Stomach (tissue), 19 donors: ENCODE results near the gene PKD2L2. TPM values are rescaled to one million over a fixed set of nuclear protein-coding genes. Genes with fewer than 3 reads are reported as not detected.

Source experiments
- DNase-seq, 2 donors: peaks; one replicate each; pipeline versions ENCODE4 v3.0.0 to v3.0.0-alpha.2; 2013 to 2019
- H3K27ac ChIP-seq, 5 donors: fragments of 200-600 bp in 4 of 5; sonication (generic) in 4 of 5; one replicate each; pipeline ENCODE4 v1.5.1; 2013 to 2019; ENCODE audit warnings: mild to moderate bottlenecking in 1 of 5, moderate library complexity in 1 of 5
- H3K27me3 ChIP-seq, 3 donors: fragments of 200-600 bp; sonication (generic); one replicate each; pipeline ENCODE4 v1.5.1; 2017 to 2019; ENCODE audit warnings: mixed run types in 1 of 3
- H3K36me3 ChIP-seq, 4 donors: fragments of 200-600 bp; sonication (generic); 1 replicate in 3 of 4; 2 replicates in 1 of 4; pipeline ENCODE4 v1.5.1; 2016 to 2019
- H3K4me1 ChIP-seq, 4 donors: fragments of 200-600 bp; sonication (generic); one replicate each; pipeline ENCODE4 v1.5.1; 2016 to 2019
- H3K4me3 ChIP-seq, 4 donors: fragments of 200-600 bp; sonication (generic) in 3 of 4; one replicate each; pipeline ENCODE4 v1.5.1; 2016 to 2019; ENCODE audit warnings: mild to moderate bottlenecking in 1 of 4
- H3K9me3 ChIP-seq, 4 donors: fragments of 200-600 bp; sonication (generic); one replicate each; pipeline ENCODE4 v1.5.1; 2016 to 2019
- EP300 ChIP-seq: sonication (generic); formaldehyde crosslinking; IDR thresholded peaks from one replicate; pipeline ENCODE4 v1.6.1; 2017; ENCODE audit warnings: antibody characterized with exemption
- POLR2A ChIP-seq, 4 donors: fragments of 450-650 bp; IDR thresholded peaks; one replicate each; pipeline ENCODE4 v1.6.1; 2016; ENCODE audit warnings: antibody characterized with exemption in 4 of 4, control low read depth in 2 of 4, mild to moderate bottlenecking in 1 of 4, moderate library complexity in 1 of 4
- POLR2AphosphoS5 ChIP-seq, 3 donors: sonication (generic); formaldehyde crosslinking; IDR thresholded peaks; one replicate each; pipeline ENCODE4 v1.6.1; 2016; ENCODE audit warnings: antibody characterized with exemption in 3 of 3
- WGBS, 5 donors: extraction: QIAGEN DNeasy Blood & Tissue Kit in 3 of 5; methylation state at CpG; one replicate each; pipeline versions ENCODE4 v1.1.5 to v1.1.7; 2013 to 2018; 5-methylcytosine and 5-hydroxymethylcytosine counted together
- intact Hi-C: fragments of 100-400 bp; cut with DNase I; formaldehyde crosslinking; loops from one replicate; pipeline ENCODE4 v1.15.1; 2023; ENCODE audit warnings: low total_unique reads
- long read RNA-seq, 10 donors: transcript quantifications; one replicate each; lab custom pipeline, GENCODE V29; 2026
- polyA plus RNA-seq, 3 donors: library from polyadenylated mRNA; stranded (reverse); fragments of 200-250 nt; gene quantifications; one replicate each; pipeline ENCODE4 v1.2.3, GENCODE V29; 2013
- total RNA-seq, 5 donors: library from RNA; depleted of rRNA; stranded (reverse); fragments of >200 nt; gene quantifications; one replicate each; pipeline versions ENCODE4 v1.1.0 to v1.2.3, GENCODE V29; 2014 to 2016
- TF ChIP-seq, protein P1 (sequence below), 7 experiments: fragments of 450-650 bp in 4 of 7; fragments of 200-600 bp in 3 of 7; sonication (generic) in 3 of 7; IDR thresholded peaks; one replicate each; pipeline ENCODE4 v1.5.1; 2016 to 2019; ENCODE audit warnings: antibody characterized with exemption in 7 of 7, control low read depth in 2 of 7, mild to moderate bottlenecking in 1 of 7
- donor health status: healthy with polysubstance abuse.
- donor health status: Bipolar disorder and iron deficiency.
- donor health status: healthy.

Gene PKD2L2
- total RNA-seq = not detected
- not detected for polyA plus RNA-seq
- long read RNA-seq, donor 1 = 0 reads
- long read RNA-seq, donor 2 = 0 reads
- long read RNA-seq, donor 3 = 0 reads
- long read RNA-seq, donor 4 = 0 reads
- long read RNA-seq, donor 5 = 0 reads
- long read RNA-seq, donor 6 = 0 reads
- long read RNA-seq, donor 7 = 0 reads
- long read RNA-seq, donor 8, partial matches to known transcripts = 11 of 11 reads
- long read RNA-seq, donor 8, other reads (novel, unspliced or antisense) = 0 of 11 reads
- long read RNA-seq, donor 9 = 0 reads
- long read RNA-seq, donor 10 = 0 reads

DNA sequence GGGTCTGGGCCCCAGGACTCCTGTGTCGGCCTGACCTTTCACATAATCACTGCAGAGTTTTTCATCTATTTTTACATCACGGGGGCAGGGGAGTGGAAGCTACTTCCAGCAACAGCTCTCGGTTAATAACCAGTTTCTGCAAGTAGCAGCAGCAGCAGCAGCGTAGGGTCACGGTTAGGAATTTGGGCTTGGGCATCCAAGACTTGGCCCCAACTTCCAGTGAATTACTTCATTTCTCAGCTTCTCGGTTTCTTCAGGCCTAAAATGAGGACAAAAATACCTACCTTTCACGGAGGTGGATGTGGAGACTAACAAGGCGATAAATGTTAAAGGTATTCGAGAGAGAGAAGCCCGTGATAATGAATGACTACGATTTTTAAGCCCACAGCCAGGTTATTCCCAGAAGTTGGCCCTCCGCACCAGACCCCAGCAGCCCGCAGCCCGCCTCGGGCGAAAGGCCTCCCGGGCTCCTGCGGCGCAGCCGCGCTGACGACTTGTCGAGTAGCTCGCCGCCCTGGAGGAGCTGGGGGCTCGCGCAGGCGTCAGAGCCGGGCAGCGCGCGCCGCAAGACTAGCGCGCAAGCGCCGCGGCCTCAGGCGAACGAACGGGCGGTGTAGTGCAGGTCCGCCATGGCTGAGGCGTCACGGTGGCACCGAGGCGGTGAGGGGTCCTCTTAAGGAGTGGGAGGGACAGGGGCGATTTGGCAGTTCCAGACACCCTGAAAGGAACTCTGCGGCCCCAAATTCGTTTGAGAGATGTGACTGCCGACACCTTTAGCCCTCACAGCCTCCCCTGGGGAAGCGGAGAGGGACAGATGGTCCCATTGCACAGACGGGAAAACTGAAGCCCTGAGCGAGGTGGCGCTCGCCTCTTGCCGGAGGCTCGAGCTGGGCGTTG is at the start of gene PKD2L2:
PKD2L2 (plus strand) TSS at position 595 of the 897 bp plus-strand sequence; CDS start at position 630, 35 bp downstream.
- Histone ChIP-seq H3K27ac (peak within 1 kb of the TSS; percentile 74 to 80 (median 75)), H3K27me3 (peaks cover 0 to 6% (median 4%) of the 10 kb centered on the region in 3 donors), H3K4me3 (peak within 1 kb of the TSS; percentile 44 to 50 (median 47)), H3K36me3 (no peaks in the 10 kb centered on the region), H3K9me3 (no peaks in the 10 kb centered on the region), H3K4me1 (peaks cover 4 to 20% (median 8%) of the 10 kb centered on the region in 4 donors)
- no peak for TF ChIP-seq POLR2A (IDR thresholded peaks at IDR 0.05)
- TF ChIP-seq POLR2AphosphoS5 (IDR thresholded peaks at IDR 0.05) = peak; percentile 43 to 67 (median 47)
- 14 to 28% (median 18%) methylated on average over 33 to 59 of the region's 59 CpGs for WGBS, 5 donors
- intact Hi-C loops = no loop called here
- DNase-seq = peak; percentile 80 to 96

DNA sequence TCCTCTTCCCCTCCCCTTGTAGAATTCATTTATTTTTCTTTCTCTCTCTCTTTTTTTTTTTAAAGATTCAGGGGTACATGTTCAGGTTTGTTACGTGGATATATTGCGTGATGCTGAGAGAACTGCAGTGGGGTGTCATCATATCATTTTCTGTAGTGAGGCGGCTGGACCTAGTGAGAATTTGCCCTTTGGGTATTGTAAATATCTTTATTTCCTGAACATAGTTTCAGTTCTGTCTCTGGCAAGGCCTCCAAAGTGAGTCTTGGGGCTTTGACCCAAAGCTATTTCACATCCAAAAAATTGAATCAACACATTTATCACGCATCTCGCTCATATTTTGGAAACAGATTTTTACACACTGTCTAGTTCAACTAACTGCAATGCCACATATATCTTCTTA is 47.0 kb upstream of the PKD2L2 start:
- H3K36me3 ChIP-seq = no peaks in the 10 kb centered on the region
- WGBS, 5 donors = 85 to 96% (median 90%) methylated on average over 5 of the region's 5 CpGs
- H3K27me3 ChIP-seq = no peaks in the 10 kb centered on the region
- H3K27ac ChIP-seq = no peak overlapping the region
- no peak overlapping the region for H3K4me3 ChIP-seq
- H3K9me3 ChIP-seq = no peaks in the 10 kb centered on the region
- intact Hi-C loops = no loop called here
- TF ChIP-seq POLR2A (IDR thresholded peaks at IDR 0.05) = no peak
- TF ChIP-seq, protein P1, sequence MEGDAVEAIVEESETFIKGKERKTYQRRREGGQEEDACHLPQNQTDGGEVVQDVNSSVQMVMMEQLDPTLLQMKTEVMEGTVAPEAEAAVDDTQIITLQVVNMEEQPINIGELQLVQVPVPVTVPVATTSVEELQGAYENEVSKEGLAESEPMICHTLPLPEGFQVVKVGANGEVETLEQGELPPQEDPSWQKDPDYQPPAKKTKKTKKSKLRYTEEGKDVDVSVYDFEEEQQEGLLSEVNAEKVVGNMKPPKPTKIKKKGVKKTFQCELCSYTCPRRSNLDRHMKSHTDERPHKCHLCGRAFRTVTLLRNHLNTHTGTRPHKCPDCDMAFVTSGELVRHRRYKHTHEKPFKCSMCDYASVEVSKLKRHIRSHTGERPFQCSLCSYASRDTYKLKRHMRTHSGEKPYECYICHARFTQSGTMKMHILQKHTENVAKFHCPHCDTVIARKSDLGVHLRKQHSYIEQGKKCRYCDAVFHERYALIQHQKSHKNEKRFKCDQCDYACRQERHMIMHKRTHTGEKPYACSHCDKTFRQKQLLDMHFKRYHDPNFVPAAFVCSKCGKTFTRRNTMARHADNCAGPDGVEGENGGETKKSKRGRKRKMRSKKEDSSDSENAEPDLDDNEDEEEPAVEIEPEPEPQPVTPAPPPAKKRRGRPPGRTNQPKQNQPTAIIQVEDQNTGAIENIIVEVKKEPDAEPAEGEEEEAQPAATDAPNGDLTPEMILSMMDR (IDR thresholded peaks at IDR 0.05) = no peak
- TF ChIP-seq POLR2AphosphoS5 (IDR thresholded peaks at IDR 0.05) = no peak
- peaks cover 4 to 7% (median 5%) of the 10 kb centered on the region in 4 donors for H3K4me1 ChIP-seq
- DNase-seq = no peak

DNA sequence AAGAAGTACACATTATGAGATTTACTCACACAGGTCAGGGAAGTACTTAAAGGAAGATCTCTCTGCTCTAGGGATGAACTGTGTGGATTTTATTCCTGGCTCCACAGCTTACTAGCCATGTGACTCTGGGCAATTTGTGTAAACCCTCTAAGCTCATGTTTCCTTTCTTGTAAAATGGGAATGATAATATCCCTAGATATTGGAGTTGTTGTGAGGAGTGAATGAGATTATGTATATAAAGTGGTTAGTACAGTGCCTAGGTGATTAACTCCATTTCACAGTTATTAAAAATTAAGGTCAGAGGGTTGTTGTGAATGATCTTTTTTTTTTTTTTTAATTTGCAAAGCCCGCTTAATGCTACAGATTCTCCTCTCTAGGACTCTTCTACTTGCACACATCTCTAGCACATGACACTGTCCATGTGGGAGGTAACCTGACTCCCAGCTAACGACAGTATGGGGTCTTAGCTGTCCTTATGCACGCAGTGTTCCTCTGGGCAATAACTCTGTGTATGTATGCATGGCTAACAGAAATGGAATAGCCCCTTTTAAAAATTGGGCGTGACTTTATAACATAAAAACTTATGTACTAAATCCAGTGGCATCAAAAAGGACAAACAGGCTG is 45.5 kb upstream of the PKD2L2 start:
- no peak overlapping the region for H3K4me3 ChIP-seq
- no peak for DNase-seq
- TF ChIP-seq, protein P1 (IDR thresholded peaks at IDR 0.05) = no peak
- no peak for TF ChIP-seq POLR2AphosphoS5 (IDR thresholded peaks at IDR 0.05)
- TF ChIP-seq POLR2A (IDR thresholded peaks at IDR 0.05) = no peak
- no peak for TF ChIP-seq EP300

DNA sequence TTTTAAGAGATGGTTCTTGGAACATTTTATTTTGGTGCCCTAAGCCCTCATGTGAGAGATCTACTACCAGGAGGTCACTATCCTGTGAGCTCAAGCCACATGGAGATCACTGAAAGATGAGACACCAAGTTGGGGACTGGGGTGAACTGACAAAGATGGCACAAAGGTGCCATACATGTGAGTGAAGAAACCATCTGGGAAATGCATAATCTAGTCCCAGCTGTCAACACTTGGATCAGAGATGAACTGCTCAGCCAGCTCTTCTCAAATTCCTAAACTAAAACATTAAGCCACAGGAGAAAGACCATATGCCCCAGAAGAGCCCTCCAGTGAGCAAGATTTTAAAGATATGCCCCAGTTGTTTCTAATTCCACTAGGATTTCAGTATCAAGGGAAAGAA is 43.8 kb upstream of the PKD2L2 start:
- H3K27me3 ChIP-seq = no peaks in the 10 kb centered on the region
- H3K4me3 ChIP-seq = no peak overlapping the region
- no peaks in the 10 kb centered on the region for H3K36me3 ChIP-seq
- TF ChIP-seq, protein P1 (IDR thresholded peaks at IDR 0.05) = no peak
- TF ChIP-seq POLR2AphosphoS5 (IDR thresholded peaks at IDR 0.05) = no peak
- no peak for TF ChIP-seq POLR2A (IDR thresholded peaks at IDR 0.05)
- no peak for TF ChIP-seq EP300
- H3K27ac ChIP-seq = no peak overlapping the region
- intact Hi-C loops = no loop called here
- no peak for DNase-seq
- no peaks in the 10 kb centered on the region for H3K4me1 ChIP-seq
- no peaks in the 10 kb centered on the region for H3K9me3 ChIP-seq

More for the DNA sequence above, 45.5 kb upstream of the PKD2L2 start:
- Histone ChIP-seq H3K9me3 (no peaks in the 10 kb centered on the region), H3K27me3 (no peaks in the 10 kb centered on the region), H3K27ac (no peak overlapping the region), H3K36me3 (no peaks in the 10 kb centered on the region), H3K4me1 (peaks cover 0 to 4% (median 0%) of the 10 kb centered on the region in 4 donors)
- WGBS, 5 donors = 63 to 91% (median 82%) methylated on average over 4 of the region's 4 CpGs
- intact Hi-C loops = no loop called here
